Measurements from ENCODE around the gene NT5DC3.

NT5DC3 gene

DNA sequence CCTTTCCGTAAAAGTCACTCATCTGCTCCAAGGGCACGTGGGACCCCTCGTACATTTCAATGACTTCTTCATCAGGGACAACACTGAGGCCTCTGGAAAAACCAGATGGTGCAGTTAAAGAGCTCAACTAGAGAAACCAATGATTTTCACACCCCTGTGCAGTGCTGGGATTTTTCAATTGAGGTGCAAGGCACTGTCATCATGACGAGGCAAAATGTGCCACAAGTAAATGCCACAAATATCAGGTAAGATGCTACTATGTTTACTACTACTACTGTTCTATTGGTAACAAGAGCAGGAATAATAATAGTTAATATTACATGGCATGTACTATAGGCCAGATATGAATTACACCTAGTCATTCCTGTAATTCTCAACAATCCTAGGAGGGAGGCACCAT lies 42.4 kb downstream of the NT5DC3 start:
- TF ChIP-seq, protein P1, sequence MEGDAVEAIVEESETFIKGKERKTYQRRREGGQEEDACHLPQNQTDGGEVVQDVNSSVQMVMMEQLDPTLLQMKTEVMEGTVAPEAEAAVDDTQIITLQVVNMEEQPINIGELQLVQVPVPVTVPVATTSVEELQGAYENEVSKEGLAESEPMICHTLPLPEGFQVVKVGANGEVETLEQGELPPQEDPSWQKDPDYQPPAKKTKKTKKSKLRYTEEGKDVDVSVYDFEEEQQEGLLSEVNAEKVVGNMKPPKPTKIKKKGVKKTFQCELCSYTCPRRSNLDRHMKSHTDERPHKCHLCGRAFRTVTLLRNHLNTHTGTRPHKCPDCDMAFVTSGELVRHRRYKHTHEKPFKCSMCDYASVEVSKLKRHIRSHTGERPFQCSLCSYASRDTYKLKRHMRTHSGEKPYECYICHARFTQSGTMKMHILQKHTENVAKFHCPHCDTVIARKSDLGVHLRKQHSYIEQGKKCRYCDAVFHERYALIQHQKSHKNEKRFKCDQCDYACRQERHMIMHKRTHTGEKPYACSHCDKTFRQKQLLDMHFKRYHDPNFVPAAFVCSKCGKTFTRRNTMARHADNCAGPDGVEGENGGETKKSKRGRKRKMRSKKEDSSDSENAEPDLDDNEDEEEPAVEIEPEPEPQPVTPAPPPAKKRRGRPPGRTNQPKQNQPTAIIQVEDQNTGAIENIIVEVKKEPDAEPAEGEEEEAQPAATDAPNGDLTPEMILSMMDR (IDR thresholded peaks at IDR 0.05; ENCODE audit: insufficient read depth, low read depth, low read length, missing control alignments): no peak
- no peak for DNase-seq (ENCODE audit: low read depth)
- H3K4me3 ChIP-seq (ENCODE audit: low read depth, low read length): no peak overlapping the region

DNA sequence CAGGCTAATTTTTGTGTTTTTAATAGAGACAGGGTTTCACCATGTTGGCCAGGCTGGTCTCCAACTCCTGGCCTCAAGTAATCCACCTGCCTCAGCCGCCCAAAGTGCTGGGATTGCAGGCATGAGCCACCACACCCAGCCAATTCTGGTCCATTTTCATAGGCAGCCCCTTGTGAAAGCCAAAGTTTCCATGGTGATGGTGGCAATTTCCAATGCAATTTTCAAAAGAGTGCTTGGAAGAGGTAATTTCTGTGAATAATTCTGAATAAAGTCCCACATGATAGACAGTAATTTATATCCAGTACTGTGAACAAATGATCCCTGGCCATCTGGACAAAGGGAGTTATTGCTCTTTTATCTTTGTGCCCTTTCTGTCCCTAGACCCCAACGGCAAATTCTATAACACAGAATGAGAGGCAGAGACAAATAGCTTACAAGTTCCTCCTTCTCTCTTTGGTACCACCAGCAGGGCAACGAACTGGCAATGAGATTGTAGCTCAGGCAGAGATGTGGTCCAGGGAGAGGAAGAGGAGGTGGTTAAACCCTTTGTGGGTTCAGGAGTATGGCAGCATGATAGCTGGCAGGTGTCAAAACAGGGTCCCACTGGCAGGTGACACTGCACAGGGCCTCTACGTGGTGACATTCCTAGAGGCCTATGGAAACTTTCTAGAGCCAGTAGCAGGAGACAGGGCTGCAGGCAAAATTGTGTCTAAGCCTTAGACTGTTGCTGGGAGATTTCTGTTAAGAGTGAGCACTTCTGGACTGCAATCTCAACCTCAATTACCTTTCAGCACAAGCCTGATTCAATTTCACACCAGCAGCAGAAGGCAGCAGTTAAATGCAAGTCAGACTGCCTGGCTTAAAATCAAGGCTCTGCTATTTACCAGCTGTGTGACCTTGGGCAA lies 46.5 kb downstream of the NT5DC3 start:
- TF ChIP-seq, protein P1 (IDR thresholded peaks at IDR 0.05; ENCODE audit: insufficient read depth, low read depth, low read length, missing control alignments): no peak
- no peak for DNase-seq (ENCODE audit: low read depth)
- H3K4me3 ChIP-seq (ENCODE audit: low read depth, low read length): no peak overlapping the region

DNA sequence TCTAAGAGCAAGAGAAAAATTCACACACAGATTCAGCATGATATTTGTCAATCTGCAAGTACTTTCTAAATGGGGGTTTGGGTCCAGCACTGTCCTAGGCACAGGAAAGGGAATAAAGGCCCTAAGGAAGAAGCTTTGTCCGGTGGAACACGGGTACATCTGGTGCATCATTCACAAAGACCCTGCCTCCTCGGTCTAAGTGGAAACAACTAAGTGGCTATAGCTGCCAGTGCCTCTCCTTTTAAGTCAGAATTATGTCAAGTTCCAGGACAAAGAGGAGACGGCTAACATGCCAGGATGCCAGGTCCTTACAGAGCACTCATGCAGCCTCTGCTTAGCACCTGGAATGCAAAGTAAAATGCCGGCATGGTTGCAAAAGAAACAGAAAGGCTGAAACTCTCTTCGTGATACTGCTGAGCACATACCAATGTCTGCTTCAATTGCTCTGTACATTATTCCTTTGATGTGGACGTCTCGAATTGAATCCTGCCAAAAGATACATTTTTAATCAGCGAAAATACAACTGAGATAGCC lies 47.5 kb downstream of the NT5DC3 start:
- TF ChIP-seq, protein P1 (IDR thresholded peaks at IDR 0.05; ENCODE audit: insufficient read depth, low read depth, low read length, missing control alignments): no peak
- no peak for DNase-seq (ENCODE audit: low read depth)
- no peak overlapping the region for H3K4me3 ChIP-seq (ENCODE audit: low read depth, low read length)

DNA sequence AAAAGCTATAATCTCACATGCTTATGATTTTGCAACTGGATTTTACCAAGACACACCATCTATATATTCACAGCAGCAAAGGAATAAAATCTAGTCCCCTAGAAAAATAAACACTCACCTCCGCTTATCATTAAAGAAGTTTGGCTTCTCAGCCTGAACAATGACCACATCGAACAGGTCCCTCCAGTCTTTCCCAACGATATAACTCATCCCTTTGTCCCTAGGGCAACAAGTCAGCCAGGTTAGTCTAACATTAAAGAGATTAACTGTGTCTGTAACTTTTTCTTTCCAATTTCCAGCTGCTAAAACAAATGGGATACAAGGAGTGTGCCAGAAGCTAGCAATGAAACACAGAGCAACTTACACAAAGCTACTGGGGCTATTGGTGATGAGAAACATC lies 48.0 kb downstream of the NT5DC3 start:
- TF ChIP-seq, protein P1 (IDR thresholded peaks at IDR 0.05; ENCODE audit: insufficient read depth, low read depth, low read length, missing control alignments): no peak
- DNase-seq (ENCODE audit: low read depth): no peak
- H3K4me3 ChIP-seq (ENCODE audit: low read depth, low read length): no peak overlapping the region

DNA sequence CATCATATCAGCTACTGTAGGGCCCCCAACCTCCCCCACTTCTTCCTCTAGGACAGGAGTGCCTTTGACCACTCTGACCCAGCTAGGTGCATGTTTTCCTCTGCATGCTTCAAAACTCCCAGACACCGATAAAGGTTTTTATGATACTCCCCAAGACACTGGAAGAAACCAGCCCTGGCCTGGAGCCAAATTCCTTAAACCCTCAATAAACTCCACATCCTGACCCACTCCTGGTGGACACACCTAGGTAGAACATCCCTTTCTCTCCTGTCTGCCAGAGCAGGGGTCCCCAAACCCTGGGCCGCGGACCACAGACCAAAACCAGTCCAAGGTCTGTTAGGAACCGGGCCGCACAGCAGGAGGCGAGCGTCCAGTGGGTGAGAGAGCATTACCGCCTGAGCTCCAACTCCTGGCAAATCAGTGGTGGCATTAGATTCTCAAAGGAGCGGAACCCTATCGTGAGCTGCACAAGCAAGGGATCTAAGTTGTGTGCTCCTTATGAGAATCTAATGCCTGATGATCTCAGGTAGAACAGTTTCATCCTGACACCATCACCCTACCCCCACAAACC lies 49.6 kb downstream of the NT5DC3 start:
- H3K4me3 ChIP-seq (ENCODE audit: low read depth, low read length): no peak overlapping the region
- no peak for DNase-seq (ENCODE audit: low read depth)
- TF ChIP-seq, protein P1 (IDR thresholded peaks at IDR 0.05; ENCODE audit: insufficient read depth, low read depth, low read length, missing control alignments): no peak

DNA sequence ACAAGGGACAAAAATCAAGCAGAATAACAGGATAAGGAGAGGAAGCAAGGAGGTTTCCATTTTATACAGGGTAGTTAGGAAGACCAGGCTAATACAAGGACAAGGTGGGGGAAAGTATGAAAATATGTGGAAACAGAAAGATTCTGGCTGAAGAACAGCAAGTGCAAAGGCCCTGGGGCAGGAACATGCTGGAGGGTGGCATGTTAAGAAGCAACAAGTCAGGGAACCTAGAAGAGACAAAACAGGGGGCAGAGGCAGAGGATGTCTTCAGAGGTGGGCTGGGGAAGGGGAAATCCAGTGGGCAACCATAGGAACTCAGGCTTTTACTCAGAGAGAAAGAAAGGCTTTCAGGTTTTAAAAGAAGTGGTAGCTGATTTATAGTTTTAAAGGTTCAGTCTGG lies 54.8 kb downstream of the NT5DC3 start:
- H3K4me3 ChIP-seq (ENCODE audit: low read depth, low read length): no peak overlapping the region
- DNase-seq (ENCODE audit: low read depth): no peak
- TF ChIP-seq, protein P1 (IDR thresholded peaks at IDR 0.05; ENCODE audit: insufficient read depth, low read depth, low read length, missing control alignments): no peak

Measured in GM12865 (cell line).